Measurements from ENCODE around the gene FDXR.

The FDXR gene

GRCh38 chr17:74920306-74920620, 47.5 kb upstream of the FDXR start:
- Histone ChIP-seq H4K5ac (ENCODE audit: low read length) (no peak overlapping the region), H2BK5ac (ENCODE audit: low read length) (no peak overlapping the region), H2BK15ac (replicated peaks; ENCODE audit: low read depth) (no peak overlapping the region), H3K4ac (ENCODE audit: low read depth, low read length) (no peak overlapping the region), H3K27me3 (ENCODE audit: insufficient read depth, low read length, poor library complexity) (peaks cover 21% of the 10 kb centered on the region), H3K4me2 (ENCODE audit: low read length) (no peak overlapping the region), H3K4me1 (ENCODE audit: control insufficient read depth, low read depth, low read length) (no peaks in the 10 kb centered on the region), H2AK5ac (ENCODE audit: low read length) (no peak overlapping the region), H3K9ac (ENCODE audit: low read length) (no peak overlapping the region), H3K18ac (ENCODE audit: low read length) (no peak overlapping the region), H2BK120ac (ENCODE audit: low read depth, low read length) (no peak overlapping the region), H3K4me3 (ENCODE audit: low read length) (no peak overlapping the region), H3K56ac (ENCODE audit: low read length) (no peak overlapping the region), H3K36me3 (ENCODE audit: control insufficient read depth, insufficient read depth, low read length) (no peaks in the 10 kb centered on the region), H3K79me1 (ENCODE audit: low read length) (no peaks in the 10 kb centered on the region), H3K79me2 (ENCODE audit: control insufficient read depth, insufficient read depth, low read length) (no peaks in the 10 kb centered on the region), H3K27ac (ENCODE audit: low read depth, low read length) (no peak overlapping the region), H4K8ac (ENCODE audit: low read depth, low read length) (no peak overlapping the region), H3K23ac (ENCODE audit: low read length) (no peak overlapping the region)
- WGBS (ENCODE audit: extremely low coverage, insufficient coverage, low lambda C conversion rate): no CpG with 5 or more reads among the region's 27 CpGs
- DNase-seq: no peak

- H3K4me1 ChIP-seq (ENCODE audit: control insufficient read depth, low read depth, low read length): no peaks in the 10 kb centered on the region
- H3K36me3 ChIP-seq (ENCODE audit: control insufficient read depth, insufficient read depth, low read length): no peaks in the 10 kb centered on the region
- no peaks in the 10 kb centered on the region for H3K79me1 ChIP-seq (ENCODE audit: low read length)
- WGBS (ENCODE audit: extremely low coverage, insufficient coverage, low lambda C conversion rate): no CpG with 5 or more reads among the region's 67 CpGs
- no peak overlapping the region for H3K18ac ChIP-seq (ENCODE audit: low read length)
- H3K79me2 ChIP-seq (ENCODE audit: control insufficient read depth, insufficient read depth, low read length): no peaks in the 10 kb centered on the region
- H4K8ac ChIP-seq (ENCODE audit: low read depth, low read length): no peak overlapping the region
- H3K9ac ChIP-seq (ENCODE audit: low read length): no peak overlapping the region
- H3K4me2 ChIP-seq (ENCODE audit: low read length): no peak overlapping the region
- H3K4me3 ChIP-seq (ENCODE audit: low read length): no peak overlapping the region
- no peak overlapping the region for H3K23ac ChIP-seq (ENCODE audit: low read length)
- peak; percentile 63 for DNase-seq
- no peak overlapping the region for H4K5ac ChIP-seq (ENCODE audit: low read length)
- no peak overlapping the region for H2BK120ac ChIP-seq (ENCODE audit: low read depth, low read length)
- peaks cover 15% of the 10 kb centered on the region for H3K27me3 ChIP-seq (ENCODE audit: insufficient read depth, low read length, poor library complexity)
- no peak overlapping the region for H2BK15ac ChIP-seq (replicated peaks; ENCODE audit: low read depth)
- H2AK5ac ChIP-seq (ENCODE audit: low read length): no peak overlapping the region
- no peak overlapping the region for H3K56ac ChIP-seq (ENCODE audit: low read length)
- H3K27ac ChIP-seq (ENCODE audit: low read depth, low read length): no peak overlapping the region
- no peak overlapping the region for H3K4ac ChIP-seq (ENCODE audit: low read depth, low read length)
- H2BK5ac ChIP-seq (ENCODE audit: low read length): no peak overlapping the region
Measured at GRCh38 chr17:74919440-74920305, 46.9 kb upstream of the FDXR start.

- no peaks in the 10 kb centered on the region for H3K79me2 ChIP-seq (ENCODE audit: control insufficient read depth, insufficient read depth, low read length)
- no peak overlapping the region for H3K4me2 ChIP-seq (ENCODE audit: low read length)
- H2AK5ac ChIP-seq (ENCODE audit: low read length): no peak overlapping the region
- H2BK120ac ChIP-seq (ENCODE audit: low read depth, low read length): no peak overlapping the region
- H3K27me3 ChIP-seq (ENCODE audit: insufficient read depth, low read length, poor library complexity): peaks cover 7% of the 10 kb centered on the region
- no peak overlapping the region for H3K56ac ChIP-seq (ENCODE audit: low read length)
- no peak for DNase-seq
- no peaks in the 10 kb centered on the region for H3K79me1 ChIP-seq (ENCODE audit: low read length)
- WGBS (ENCODE audit: extremely low coverage, insufficient coverage, low lambda C conversion rate): no CpG with 5 or more reads among the region's 5 CpGs
- no peaks in the 10 kb centered on the region for H3K4me1 ChIP-seq (ENCODE audit: control insufficient read depth, low read depth, low read length)
- H2BK15ac ChIP-seq (replicated peaks; ENCODE audit: low read depth): no peak overlapping the region
- no peak overlapping the region for H3K4me3 ChIP-seq (ENCODE audit: low read length)
- H4K5ac ChIP-seq (ENCODE audit: low read length): no peak overlapping the region
- no peak overlapping the region for H3K27ac ChIP-seq (ENCODE audit: low read depth, low read length)
- H3K4ac ChIP-seq (ENCODE audit: low read depth, low read length): no peak overlapping the region
- H3K36me3 ChIP-seq (ENCODE audit: control insufficient read depth, insufficient read depth, low read length): no peaks in the 10 kb centered on the region
- no peak overlapping the region for H4K8ac ChIP-seq (ENCODE audit: low read depth, low read length)
- H3K23ac ChIP-seq (ENCODE audit: low read length): no peak overlapping the region
- no peak overlapping the region for H3K18ac ChIP-seq (ENCODE audit: low read length)
- H3K9ac ChIP-seq (ENCODE audit: low read length): no peak overlapping the region
- no peak overlapping the region for H2BK5ac ChIP-seq (ENCODE audit: low read length)
Measured at GRCh38 chr17:74918906-74919305, 46.1 kb upstream of the FDXR start.

GRCh38 chr17:74917430-74917829, 44.6 kb upstream of the FDXR start:
- Histone ChIP-seq H3K79me1 (ENCODE audit: low read length) (no peaks in the 10 kb centered on the region), H3K4ac (ENCODE audit: low read depth, low read length) (no peak overlapping the region), H3K18ac (ENCODE audit: low read length) (no peak overlapping the region), H2BK5ac (ENCODE audit: low read length) (no peak overlapping the region), H3K27ac (ENCODE audit: low read depth, low read length) (no peak overlapping the region), H2BK120ac (ENCODE audit: low read depth, low read length) (no peak overlapping the region), H3K56ac (ENCODE audit: low read length) (no peak overlapping the region), H4K8ac (ENCODE audit: low read depth, low read length) (no peak overlapping the region), H3K9ac (ENCODE audit: low read length) (no peak overlapping the region), H3K4me1 (ENCODE audit: control insufficient read depth, low read depth, low read length) (no peaks in the 10 kb centered on the region), H4K5ac (ENCODE audit: low read length) (no peak overlapping the region), H3K36me3 (ENCODE audit: control insufficient read depth, insufficient read depth, low read length) (no peaks in the 10 kb centered on the region), H2AK5ac (ENCODE audit: low read length) (no peak overlapping the region), H3K27me3 (ENCODE audit: insufficient read depth, low read length, poor library complexity) (peaks cover 2% of the 10 kb centered on the region), H3K23ac (ENCODE audit: low read length) (no peak overlapping the region), H3K79me2 (ENCODE audit: control insufficient read depth, insufficient read depth, low read length) (no peaks in the 10 kb centered on the region), H3K4me2 (ENCODE audit: low read length) (no peak overlapping the region), H2BK15ac (replicated peaks; ENCODE audit: low read depth) (no peak overlapping the region), H3K4me3 (ENCODE audit: low read length) (no peak overlapping the region)
- WGBS (ENCODE audit: extremely low coverage, insufficient coverage, low lambda C conversion rate): no CpG with 5 or more reads among the region's 10 CpGs
- DNase-seq: no peak

- H3K4me3 ChIP-seq (ENCODE audit: low read length): no peak overlapping the region
- no peak overlapping the region for H2BK15ac ChIP-seq (replicated peaks; ENCODE audit: low read depth)
- no peak overlapping the region for H3K4me2 ChIP-seq (ENCODE audit: low read length)
- H3K27ac ChIP-seq (ENCODE audit: low read depth, low read length): no peak overlapping the region
- no peak overlapping the region for H3K18ac ChIP-seq (ENCODE audit: low read length)
- no peak overlapping the region for H3K23ac ChIP-seq (ENCODE audit: low read length)
- no peak overlapping the region for H4K8ac ChIP-seq (ENCODE audit: low read depth, low read length)
- H3K9ac ChIP-seq (ENCODE audit: low read length): no peak overlapping the region
- no CpG with 5 or more reads among the region's 11 CpGs for WGBS (ENCODE audit: extremely low coverage, insufficient coverage, low lambda C conversion rate)
- no peak overlapping the region for H4K5ac ChIP-seq (ENCODE audit: low read length)
- no peak for DNase-seq
- no peaks in the 10 kb centered on the region for H3K4me1 ChIP-seq (ENCODE audit: control insufficient read depth, low read depth, low read length)
- H3K56ac ChIP-seq (ENCODE audit: low read length): no peak overlapping the region
- H3K4ac ChIP-seq (ENCODE audit: low read depth, low read length): no peak overlapping the region
- H3K27me3 ChIP-seq (ENCODE audit: insufficient read depth, low read length, poor library complexity): no peaks in the 10 kb centered on the region
- H2BK120ac ChIP-seq (ENCODE audit: low read depth, low read length): no peak overlapping the region
- H3K36me3 ChIP-seq (ENCODE audit: control insufficient read depth, insufficient read depth, low read length): no peaks in the 10 kb centered on the region
- H3K79me1 ChIP-seq (ENCODE audit: low read length): no peaks in the 10 kb centered on the region
- no peak overlapping the region for H2BK5ac ChIP-seq (ENCODE audit: low read length)
- no peak overlapping the region for H2AK5ac ChIP-seq (ENCODE audit: low read length)
- H3K79me2 ChIP-seq (ENCODE audit: control insufficient read depth, insufficient read depth, low read length): no peaks in the 10 kb centered on the region
Measured at GRCh38 chr17:74916851-74917199, 44.0 kb upstream of the FDXR start.

All from mesendoderm (in vitro differentiated cells).